Endothelial cell of umbilical vein (primary cell): ENCODE results near the gene SART1.

Experiments used
- CTCF ChIP-seq, 2 donors: IDR thresholded peaks; 1 replicate in 1 of 2; 2 replicates in 1 of 2; pipeline ENCODE4 v1.5.1; 2011; ENCODE audit warnings: low read length in 2 of 2, mild to moderate bottlenecking in 2 of 2, moderate library complexity in 2 of 2, control low read depth in 1 of 2, inconsistent platforms in 1 of 2, low read depth in 1 of 2; ENCODE audit not compliant: insufficient read depth in 1 of 2; ENCODE audit errors: extremely low read depth in 1 of 2
- EZH2 ChIP-seq: IDR thresholded peaks from 2 replicates; pipeline ENCODE4 v1.6.1; 2012; ENCODE audit warnings: borderline replicate concordance, low read depth, mild to moderate bottlenecking, moderate library complexity, low read length, inconsistent platforms; ENCODE audit not compliant: severe bottlenecking
- FOS ChIP-seq: IDR thresholded peaks from 2 replicates; pipeline ENCODE4 v1.6.1; 2011; ENCODE audit warnings: mild to moderate bottlenecking, low read length, moderate library complexity, borderline replicate concordance; ENCODE audit not compliant: insufficient read depth
- GATA2 ChIP-seq: IDR thresholded peaks from 2 replicates; pipeline ENCODE4 v1.7.0; 2011; ENCODE audit warnings: low read depth, mild to moderate bottlenecking, moderate library complexity, mixed read lengths, low read length; ENCODE audit not compliant: insufficient read length, insufficient read depth
- JUN ChIP-seq: IDR thresholded peaks from 2 replicates; pipeline ENCODE4 v1.6.1; 2011; ENCODE audit warnings: borderline replicate concordance, low read depth; ENCODE audit not compliant: insufficient read length, insufficient read depth
- MAX ChIP-seq: IDR thresholded peaks from 2 replicates; pipeline ENCODE4 v1.6.1; 2011; ENCODE audit not compliant: insufficient read depth, insufficient read length
- MYC ChIP-seq: IDR thresholded peaks from one replicate; pipeline ENCODE4 v1.6.1; 2011; ENCODE audit warnings: mild to moderate bottlenecking, low read depth, low read length
- POLR2A ChIP-seq: IDR thresholded peaks from 2 replicates; pipeline ENCODE4 v1.6.1; 2012; ENCODE audit warnings: low read depth, mild to moderate bottlenecking, control low read depth, low read length
- POLR2AphosphoS5 ChIP-seq: IDR thresholded peaks from 2 replicates; pipeline ENCODE4 v1.6.1; 2012; ENCODE audit warnings: low read depth, mild to moderate bottlenecking, control low read depth, low read length, moderate library complexity; ENCODE audit not compliant: insufficient read depth

- TF ChIP-seq CTCF (IDR thresholded peaks at IDR 0.05; ENCODE audit: extremely low read depth in 1 of 2, insufficient read depth in 1 of 2, low read depth in 1 of 2, low read length in 2 of 2) (no peak), POLR2A (no peak), POLR2AphosphoS5 (no peak), MAX (no peak), GATA2 (no peak), EZH2 (no peak), JUN (no peak), MYC (no peak), FOS (no peak)
Observed at GRCh38 chr11:65962141-65962564, 619 bp downstream of the SART1 start.
